Sigmoid colon (tissue), 3 donors: ENCODE results near the gene MAPKBP1.

Experiments
- POLR2A ChIP-seq, 2 donors: fragments of 450-650 bp; IDR thresholded peaks; one replicate each; pipeline ENCODE4 v1.6.1; 2016; ENCODE audit warnings: antibody characterized with exemption in 2 of 2, mild to moderate bottlenecking in 2 of 2, moderate library complexity in 2 of 2
- TF ChIP-seq, protein P1 (sequence below), 4 experiments: fragments of 450-650 bp in 3 of 4; fragments of 200-600 bp in 1 of 4; IDR thresholded peaks; one replicate each; pipeline ENCODE4 v1.5.1; 2016 to 2019; ENCODE audit warnings: antibody characterized with exemption in 4 of 4, mild to moderate bottlenecking in 3 of 4, moderate library complexity in 2 of 4

DNA sequence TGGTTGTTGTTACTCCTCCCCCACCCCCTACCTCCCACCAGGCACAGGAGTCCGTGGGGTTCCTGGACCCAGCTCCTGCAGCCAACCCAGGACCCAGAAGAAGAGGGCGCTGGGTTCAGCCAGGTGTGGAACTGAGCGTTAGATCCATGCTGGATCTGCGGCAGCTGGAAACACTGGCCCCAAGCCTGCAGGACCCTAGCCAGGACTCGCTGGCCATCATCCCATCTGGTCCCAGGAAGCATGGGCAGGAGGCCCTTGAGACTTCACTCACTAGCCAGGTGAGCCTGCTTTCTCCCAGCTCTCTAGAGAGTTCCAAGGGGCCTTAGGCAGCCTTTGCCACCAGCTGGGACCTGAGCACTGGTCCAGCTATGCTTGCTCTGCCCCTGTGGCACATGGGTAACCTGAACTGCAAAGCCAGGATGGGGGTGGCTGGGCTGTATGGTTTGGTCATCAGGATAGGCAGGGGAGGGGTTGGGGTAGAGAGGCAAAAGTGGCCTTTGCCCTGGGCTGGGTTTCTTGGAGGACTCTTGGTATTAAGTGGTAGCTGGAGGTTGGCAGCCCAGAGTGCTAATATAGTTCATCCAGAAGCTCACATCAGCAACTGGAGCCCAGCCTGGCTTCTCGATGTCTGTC is 46.6 kb downstream of the MAPKBP1 start:
- TF ChIP-seq, protein P1, sequence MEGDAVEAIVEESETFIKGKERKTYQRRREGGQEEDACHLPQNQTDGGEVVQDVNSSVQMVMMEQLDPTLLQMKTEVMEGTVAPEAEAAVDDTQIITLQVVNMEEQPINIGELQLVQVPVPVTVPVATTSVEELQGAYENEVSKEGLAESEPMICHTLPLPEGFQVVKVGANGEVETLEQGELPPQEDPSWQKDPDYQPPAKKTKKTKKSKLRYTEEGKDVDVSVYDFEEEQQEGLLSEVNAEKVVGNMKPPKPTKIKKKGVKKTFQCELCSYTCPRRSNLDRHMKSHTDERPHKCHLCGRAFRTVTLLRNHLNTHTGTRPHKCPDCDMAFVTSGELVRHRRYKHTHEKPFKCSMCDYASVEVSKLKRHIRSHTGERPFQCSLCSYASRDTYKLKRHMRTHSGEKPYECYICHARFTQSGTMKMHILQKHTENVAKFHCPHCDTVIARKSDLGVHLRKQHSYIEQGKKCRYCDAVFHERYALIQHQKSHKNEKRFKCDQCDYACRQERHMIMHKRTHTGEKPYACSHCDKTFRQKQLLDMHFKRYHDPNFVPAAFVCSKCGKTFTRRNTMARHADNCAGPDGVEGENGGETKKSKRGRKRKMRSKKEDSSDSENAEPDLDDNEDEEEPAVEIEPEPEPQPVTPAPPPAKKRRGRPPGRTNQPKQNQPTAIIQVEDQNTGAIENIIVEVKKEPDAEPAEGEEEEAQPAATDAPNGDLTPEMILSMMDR (IDR thresholded peaks at IDR 0.05) = no peak
- TF ChIP-seq POLR2A (IDR thresholded peaks at IDR 0.05) = no peak
